HG03039 (cell line): ENCODE data around the gene SLC51B.
"Not testable (repeated sequence)": the region's sequence is repeated elsewhere in the genome, so short reads cannot be mapped to it uniquely, and the experiment has no call there.

Experiments
- ATAC-seq: cut with Tn5 transposase; IDR thresholded peaks from one replicate; pipeline ENCODE4 v1.9.1; 2021; ENCODE audit warnings: mild to moderate bottlenecking, moderate library complexity; ENCODE audit not compliant: unreplicated experiment

The SLC51B gene

DNA sequence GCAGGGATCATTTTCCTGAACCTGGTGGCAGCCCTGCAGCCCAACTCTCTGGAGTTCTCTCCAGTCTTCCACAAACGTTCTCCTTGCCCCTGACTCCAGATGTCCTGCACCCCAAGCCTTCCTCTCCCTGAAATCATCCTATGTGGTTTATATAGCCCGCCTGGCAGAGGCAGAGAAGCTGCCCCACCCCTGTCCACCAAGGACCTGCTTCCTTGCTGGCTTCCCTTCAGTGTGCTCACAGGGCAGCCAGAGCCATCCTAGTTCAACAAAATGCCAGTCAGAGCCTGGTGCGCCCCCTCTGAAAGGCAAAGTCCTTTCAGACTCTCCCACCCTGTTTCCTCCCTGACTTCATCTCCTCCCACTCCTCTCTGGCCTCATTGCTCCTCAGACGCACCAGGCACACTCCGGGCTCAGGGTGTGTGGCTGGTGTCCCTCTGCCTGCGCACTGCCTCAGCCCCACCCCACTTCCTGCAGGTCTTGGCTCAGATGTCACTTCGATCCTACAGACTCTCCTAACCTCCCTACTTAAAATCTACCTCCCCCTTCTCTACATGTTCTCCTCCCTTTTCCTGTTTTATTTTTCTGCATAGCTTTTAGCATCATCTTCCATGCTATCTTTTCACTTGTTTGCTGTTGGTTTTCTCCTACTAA is 37.2 kb downstream of the SLC51B start:
- ATAC-seq, result no peak

GRCh38 chr15:65083262-65083701 is 38.1 kb downstream of the SLC51B start:
- no peak for ATAC-seq

- ATAC-seq, result no peak
These were observed 39.5 kb downstream of the SLC51B start for GRCh38 chr15:65084500-65085206.

DNA sequence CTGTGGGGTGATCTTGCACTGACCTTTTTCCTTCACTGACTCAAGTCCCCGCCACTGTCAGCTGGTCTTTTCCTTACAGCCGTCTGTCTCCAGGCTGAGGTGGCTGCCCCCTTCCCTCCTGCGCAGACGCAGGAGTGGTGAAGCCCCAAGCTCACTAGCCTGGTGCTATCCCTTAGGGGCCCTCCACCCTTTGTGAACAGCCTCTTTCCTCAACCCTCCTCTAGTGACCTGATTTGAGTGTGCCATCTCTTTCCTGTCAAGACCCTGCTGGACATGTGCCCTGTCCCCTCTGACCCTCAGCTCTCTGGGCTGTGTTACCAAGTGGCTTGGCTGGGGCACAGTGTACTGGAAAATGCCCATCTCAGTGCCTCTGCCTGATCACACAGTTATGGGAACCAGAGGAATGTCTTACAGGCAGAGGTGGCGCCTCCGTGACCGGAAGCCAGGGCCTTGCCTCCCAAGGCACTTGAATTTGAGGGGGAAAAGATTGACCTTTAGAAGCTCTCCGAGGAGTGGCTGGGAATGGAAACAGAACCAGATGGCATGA is 40.1 kb downstream of the SLC51B start:
- ATAC-seq, result no peak

- no peak for ATAC-seq
These were observed 40.9 kb downstream of the SLC51B start for GRCh38 chr15:65085990-65086679.

GRCh38 chr15:65086680-65087111 is 41.5 kb downstream of the SLC51B start:
- no peak for ATAC-seq

- no peak for ATAC-seq
These were observed 42.2 kb downstream of the SLC51B start for GRCh38 chr15:65087411-65087810.

DNA sequence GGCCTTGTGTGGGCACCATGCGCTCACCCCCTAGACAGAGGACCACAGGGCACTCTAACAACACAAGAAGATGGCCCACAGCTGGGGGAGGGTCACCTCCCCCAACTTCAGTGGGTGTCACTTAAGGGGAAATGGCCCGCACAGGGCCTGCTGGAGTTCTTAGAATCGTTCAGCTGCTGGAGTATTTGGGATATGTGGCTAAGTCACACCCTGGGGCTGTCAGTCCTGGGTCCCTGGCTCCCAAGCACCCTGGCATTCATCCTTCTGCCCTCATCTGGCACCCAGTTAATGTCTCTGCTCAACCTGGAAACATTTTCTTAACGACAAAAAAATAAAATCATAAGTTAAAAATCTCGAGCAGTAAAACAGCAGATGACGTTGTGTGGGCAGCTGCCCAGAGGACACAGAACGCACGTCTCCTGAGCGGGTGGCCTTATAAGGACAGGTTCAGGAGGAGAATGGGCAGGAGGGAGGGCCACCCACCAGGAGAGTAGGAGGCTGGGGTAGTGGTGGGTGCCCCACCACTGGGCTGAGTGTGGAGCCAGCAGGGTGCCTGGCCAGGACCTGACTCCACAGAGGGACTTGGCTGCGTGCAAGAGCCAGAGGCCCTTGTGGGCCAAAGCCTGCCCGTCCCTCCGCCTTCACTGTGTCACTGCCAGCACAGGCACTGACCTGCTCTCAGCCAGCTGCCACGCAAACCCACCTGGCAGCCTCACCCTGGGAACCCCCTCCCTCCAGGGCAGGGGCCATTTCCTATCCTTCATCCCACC is 42.9 kb downstream of the SLC51B start:
- no peak for ATAC-seq

DNA sequence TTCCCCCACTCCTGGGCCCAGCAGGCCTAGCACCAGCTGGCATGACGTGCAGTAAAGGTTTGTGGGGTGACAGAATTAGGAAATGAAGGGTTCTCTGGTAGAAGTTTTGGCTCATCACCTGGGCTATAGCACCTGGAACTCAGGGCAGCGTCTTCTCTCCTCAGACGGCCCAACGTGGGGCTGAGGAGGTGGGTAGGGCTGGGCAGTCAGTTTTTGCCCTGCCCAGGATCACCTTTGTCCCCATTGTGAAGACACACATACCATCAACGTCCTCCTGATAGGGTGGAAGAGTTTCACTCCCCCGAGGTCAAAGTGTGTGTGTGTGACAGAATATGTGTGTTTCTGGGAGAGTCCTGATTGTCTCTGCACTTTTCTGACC is 43.4 kb downstream of the SLC51B start:
- ATAC-seq, result no peak

DNA sequence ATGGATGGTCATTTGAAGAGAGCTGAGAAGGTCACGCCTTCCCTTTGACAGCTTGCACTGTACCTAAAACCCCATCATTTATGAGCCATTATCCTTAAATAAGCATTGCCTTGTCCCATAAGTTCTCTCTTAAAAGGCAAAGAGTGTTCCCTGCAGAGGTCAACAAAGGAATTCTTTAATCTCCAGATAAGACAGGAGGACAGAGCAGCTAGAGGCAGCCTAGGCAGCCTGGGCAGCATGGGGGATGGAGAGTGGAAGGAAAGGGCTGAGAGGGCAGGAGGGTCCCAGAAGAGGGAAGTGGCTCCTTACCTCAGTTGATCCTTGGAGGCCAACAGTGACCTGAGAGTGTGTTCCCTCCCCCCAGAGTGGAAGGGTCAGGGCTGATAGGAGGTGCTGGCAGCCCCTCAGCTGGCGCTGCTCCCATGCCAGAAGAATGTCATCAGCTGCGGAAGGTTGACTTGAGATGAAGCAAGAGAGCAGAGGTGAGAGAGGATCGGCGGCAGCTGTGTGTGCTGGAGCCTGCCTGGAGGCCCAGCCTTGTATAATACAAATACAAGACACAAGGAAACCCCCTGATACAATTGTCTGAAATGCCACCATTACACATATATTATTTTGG is 44.1 kb downstream of the SLC51B start:
- no peak for ATAC-seq

- ATAC-seq, result no peak
These were observed 47.0 kb downstream of the SLC51B start for GRCh38 chr15:65091946-65092770.

DNA sequence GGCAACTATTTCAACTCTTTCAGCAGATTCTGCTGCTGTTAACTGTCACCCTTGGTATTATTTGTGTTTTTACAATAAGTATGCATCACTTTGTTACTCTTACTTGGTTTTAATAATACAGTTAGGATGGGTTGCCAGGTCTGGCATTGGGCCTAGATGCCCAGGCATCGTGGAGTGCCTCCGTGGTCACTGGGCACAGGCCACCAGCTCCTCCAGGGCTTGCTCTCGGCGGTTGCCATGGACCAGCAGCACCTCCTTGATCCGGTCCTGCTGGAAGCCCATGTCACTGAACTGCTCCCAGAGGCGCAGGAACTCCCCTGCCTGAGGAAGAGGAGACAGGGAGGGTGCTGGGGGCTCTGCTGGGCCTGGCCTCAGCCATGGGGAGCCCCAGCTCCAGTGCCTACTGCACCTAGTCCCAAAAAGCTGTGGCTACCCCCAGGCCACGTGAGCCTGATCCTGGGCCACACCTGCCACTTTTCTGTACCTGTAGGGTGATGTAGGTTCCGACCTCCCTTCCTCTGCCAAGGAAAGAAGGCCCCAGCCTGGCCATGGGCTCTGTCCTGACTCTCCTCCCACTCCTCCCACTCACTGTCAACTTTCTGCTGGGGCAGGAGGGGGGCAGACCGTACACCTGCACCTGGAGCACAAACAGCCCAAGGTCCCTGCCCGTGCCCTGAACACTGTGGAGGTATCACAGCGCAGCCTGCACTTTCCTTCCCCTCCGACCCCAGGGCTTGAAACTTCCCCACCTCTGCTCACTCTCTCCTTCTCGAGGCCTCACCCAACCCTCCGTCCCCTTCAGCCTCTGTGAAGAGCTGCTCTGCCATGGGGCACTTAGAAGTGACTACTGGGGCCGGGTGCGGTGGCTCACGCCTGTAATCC is 48.0 kb downstream of the SLC51B start:
- ATAC-seq, result no peak

GRCh38 chr15:65093793-65094170 is 48.6 kb downstream of the SLC51B start:
- ATAC-seq, result not testable (repeated sequence)

DNA sequence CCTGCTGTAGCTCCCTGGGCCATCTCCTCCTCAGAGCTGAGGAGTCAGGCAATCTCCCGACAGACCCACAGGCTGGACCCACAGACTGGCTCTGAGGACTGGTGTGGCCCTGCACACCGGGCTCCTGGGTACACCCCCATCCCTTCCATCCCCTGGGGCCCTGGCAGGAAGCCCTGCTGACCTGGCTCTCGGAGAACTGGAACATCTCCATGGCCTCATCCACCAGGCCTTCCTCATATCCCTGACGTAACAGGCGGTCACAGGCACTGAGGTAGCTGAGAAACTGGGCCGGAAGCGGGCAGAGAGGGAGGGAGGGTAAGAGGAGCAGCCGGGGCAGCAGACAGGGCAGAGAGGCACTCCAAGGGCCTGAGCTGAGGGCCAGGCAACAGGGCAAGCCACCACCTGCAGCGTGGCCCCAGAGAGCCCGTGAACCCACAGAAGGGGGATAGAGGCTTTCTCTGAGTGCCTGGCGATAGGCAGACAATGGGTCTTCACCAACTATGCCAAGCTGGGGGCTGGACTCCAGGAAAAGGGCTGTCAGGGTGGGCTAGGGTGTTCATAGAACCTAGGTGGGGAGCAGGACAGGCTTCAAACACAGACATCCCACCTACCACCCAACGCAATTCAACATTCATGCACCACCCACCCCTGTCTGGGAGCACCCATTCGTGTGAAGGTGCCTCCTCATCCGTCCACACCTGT is 49.3 kb downstream of the SLC51B start:
- no peak for ATAC-seq

- no peak for ATAC-seq
These were observed 50.0 kb downstream of the SLC51B start for GRCh38 chr15:65095011-65095746.

- ATAC-seq, result no peak
These were observed 50.5 kb downstream of the SLC51B start for GRCh38 chr15:65095747-65096104.
